RKO (cell line): Measurements from ENCODE around the gene VAC14.
"Not testable (repeated sequence)": the region's sequence is repeated elsewhere in the genome, so short reads cannot be mapped to it uniquely, and the experiment has no call there.

ENCODE experiments used
- DNase-seq: peaks from one replicate; pipeline ENCODE4 v3.0.0-alpha.2; 2016; ENCODE audit warnings: low spot score

VAC14 gene

DNA sequence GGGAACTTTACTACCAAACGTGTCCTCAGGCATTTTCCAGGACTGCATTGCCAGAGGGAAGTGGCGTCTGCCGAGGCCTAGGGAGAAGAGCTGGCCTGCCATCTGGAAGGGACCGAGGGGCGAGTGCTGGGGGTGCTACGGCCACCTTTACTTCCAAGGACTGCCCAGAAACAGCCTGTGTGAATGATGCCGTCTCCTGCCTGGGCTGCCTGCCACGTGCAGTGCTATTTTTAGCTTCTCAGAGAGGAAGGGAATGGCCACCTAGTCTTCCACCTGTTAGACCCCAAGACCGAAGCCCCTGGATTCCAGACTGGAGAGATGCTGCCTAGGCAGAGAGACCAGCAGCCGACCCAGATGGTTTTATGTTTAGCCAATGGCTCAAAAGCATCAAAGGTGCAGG, 57.2 kb downstream of the VAC14 start:
- DNase-seq, result no peak

DNA sequence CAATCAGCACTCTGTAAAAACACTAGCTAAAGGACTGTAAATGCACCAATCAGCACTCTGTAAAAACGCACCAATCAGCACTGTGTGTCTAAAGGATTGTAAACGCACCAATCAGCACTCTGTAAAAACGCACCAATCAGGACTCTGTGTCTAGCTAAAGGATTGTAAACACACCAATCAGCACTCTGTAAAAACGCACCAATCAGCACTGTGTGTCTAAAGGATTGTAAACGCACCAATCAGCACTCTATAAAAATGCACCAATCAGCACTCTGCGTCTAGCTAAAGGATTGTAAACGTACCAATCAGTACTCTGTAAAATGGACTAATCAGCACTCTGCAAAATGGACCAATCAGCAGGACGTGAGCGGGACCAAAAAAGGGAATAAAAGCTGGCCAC, 58.0 kb downstream of the VAC14 start:
- not testable (repeated sequence) for DNase-seq

DNA sequence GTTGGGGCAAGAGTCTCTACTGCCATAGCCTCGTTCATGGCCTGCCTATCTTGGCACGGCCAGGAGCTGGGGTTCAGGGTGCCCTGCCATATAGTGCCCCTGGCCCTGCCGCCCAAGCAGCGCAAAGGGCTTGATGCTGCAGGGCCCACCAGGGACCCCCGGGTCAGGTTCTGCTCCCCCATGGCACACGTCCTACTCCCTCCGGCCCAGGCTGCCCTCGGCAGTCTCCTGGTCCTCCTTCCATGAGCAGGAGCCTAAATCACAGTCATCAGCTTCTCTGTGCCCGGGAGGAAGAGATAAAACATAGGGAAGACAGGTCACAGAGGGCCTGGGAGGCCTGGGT, 59.2 kb downstream of the VAC14 start:
- no peak for DNase-seq

GRCh38 chr16:70740914-70741782, 59.8 kb downstream of the VAC14 start:
- DNase-seq, result no peak

DNA sequence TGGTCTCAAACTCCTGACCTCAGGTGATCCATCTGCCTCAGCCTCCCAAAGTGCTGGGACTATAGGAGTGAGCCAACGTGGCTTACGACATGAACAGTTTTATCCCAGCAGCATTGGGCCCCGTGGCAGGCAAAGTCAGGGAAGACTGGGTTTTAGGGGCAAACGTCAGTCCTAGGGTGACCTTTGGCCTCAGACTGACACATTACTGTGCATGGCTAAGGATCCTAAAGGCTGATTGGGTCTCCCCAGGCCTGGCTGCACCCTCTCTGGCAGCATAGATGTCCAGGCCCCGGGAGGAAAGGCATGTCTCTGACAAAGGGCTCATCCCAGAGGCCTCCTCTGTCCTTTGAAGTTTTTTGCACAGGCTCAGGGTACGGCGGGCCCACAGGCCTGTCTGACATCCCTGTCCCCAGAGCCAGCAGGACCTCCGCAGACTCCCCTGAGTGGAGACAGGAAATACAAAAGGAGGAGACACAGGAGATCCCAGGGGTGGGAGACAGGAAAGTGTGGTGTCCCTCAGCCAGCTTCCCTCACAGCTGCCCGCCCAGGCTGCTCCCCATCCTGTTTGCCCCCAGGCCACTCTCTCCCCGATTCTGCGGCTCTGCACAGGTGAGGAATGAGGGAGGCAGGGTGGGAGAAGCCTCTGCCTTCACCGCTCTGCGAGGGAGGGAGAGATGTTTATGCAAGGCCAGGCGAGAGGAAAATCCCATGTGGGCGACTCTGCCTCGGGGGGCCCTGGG, 60.6 kb downstream of the VAC14 start:
- DNase-seq, result no peak

DNA sequence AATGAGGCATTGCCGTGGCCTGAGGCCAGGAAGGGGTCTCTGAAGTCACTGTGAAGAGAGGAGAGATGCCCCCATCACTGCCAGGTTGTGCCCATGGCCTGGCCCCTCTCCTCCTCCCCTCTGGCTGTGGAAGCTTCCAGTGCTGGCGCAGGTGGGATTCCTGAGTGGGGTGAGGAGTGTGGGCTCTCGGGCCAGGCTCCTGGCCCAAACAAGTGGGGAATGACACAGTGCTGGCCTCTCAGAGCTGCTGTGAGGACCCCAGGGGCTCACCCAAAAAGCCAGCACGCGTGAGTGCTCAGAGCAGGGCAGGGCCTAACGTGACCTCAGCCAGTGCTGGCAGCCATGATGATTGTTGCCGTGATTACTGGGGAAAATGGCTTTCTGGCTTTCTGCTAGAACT, 61.6 kb downstream of the VAC14 start:
- no peak for DNase-seq

DNA sequence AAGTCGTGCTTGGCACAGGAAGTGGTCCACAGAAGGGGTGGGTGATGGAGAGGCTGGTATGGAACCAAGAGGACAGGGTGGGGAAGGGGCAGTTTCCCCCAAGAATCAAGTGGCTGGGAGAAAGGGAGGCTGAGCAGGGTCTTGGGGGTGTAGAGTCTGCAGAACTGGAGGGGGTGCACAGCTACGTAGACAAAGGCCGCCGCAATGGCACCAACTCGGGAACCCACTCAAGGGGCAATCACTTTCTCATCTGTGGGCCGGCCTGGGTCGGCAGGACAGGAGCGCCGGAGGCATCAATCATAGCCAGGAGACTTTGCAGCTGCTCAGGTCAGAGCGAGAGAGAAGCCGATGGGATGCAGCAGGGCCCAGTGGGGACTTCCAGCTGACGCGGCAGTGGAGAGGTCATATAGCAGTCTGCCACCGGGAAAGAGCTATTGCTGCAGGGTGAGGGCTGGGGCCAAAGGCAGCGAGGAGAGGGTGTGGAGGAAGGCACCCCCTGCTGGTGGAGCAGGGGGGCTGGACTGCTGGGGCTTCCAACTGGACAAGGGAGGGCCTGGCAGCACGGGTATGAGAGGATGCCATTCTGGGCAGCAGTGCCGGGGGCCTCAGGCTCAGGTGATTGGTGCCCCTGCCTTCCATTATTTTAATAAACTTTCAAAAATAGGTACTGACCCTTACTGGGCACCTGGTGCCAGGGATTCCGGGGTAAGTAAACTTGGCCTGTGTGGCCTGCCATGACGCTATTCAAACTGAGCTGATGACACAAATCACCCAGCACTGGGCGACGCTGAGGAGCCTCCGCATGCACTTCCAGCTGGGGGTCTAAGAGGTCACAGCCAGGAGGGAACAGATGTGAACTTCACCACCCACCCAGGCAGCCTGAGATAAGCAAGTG, 62.6 kb downstream of the VAC14 start:
- no peak for DNase-seq

DNA sequence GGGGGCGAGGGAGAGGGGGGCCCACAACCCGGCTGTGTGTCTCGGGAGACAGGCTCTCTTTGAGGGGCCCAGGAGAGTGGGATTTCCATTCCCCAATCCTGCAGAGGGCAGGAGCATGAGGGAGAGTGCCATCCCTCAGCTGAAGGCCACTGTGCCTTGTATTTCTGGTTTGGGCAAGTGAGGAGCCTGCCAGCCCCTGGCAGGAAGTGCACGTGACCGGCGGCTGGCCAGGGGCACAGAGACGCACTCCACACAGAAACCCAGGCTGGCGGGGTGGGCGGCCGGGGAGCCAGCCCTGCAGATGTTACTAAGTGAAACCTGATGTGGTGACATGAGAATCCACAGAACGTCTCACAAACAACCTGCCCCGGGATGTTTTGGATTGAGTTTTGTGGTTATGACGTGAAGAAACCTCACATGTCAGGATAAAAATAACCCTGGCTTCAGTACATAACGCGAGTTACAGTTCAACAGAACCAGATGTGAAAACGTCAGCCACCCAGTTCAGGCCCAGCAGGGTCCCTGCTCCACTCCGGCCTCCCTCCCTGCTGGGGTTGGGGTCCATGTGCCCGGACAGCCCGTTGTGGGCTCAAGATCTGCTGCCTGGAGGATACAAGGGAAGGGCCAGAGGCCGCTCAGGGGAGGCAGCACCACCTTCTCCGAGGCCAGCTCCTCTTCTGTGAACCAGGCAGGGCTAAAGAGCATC, 63.4 kb downstream of the VAC14 start:
- DNase-seq, result no peak

DNA sequence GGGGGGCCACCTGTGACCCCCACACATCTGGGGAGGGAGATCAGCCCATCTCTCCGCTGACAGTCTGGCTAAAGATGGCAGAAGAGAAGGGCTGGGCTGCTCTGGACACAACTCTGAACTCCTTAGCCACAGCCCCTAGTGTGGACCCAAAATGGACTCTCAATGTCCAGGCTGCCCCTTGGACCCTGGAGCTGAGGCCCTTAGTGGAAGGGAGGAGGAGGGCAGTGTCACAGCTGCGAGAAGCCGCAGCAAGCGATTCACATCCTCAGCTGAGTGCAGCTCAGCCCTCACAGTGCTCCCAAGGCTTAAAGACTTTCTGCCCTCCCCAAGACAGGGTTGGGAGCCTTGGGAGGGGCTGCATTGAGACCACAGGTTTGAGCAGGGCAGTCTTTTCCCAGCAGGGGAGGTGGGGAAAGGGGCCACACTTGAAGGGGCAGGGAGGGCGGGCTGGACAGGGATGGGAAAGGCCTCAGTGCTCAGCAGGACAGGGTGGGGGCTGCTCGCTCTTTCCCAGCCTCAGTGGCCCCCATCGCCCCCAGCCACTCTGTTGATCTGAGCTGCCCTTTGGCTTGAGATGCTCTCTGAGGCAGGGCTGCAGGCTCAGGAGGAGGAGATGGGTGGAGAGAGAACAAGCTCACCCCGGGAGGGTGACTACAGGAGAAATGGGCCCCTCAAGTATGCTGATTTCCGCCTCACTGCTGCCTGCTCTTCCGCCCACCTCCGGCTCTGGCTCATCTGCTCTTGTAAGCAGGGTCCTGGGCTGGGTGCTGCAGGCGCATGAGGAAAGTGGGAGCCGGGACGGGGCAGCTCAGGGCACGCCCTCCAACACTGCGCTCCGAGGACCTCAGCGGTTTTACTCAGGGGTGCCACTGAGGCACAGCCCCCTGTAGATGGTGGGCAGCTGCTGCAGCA, 64.2 kb downstream of the VAC14 start:
- DNase-seq, result no peak

GRCh38 chr16:70735141-70735979, 65.6 kb downstream of the VAC14 start:
- no peak for DNase-seq

DNA sequence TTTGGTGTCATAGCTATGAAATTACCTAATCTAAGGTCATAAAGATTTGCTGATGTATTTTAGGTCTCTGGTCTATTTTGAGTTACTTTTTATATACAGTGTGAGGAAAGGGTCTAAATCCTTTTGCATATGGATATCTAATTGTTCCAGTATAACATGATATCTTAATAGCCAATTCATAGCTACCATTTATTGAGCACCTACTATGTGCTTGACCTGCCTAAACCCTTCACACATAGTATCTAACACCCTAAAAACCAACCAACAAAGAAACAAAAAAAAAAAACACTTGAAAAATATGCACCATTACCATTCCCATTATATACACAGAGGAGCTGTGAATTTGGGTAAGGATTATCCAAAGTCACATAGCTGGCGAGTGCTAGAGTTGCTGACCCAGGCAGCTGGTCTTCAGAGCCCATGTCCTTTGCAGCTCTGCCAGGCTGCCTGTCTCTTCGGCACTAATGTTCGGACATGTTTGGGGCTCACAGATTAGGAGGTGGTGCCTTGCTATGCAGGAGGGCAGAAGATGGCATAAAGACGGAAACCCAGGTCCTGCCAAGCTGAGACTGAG, 66.3 kb downstream of the VAC14 start:
- DNase-seq, result no peak

- DNase-seq, result no peak
Measured at GRCh38 chr16:70730944-70731343, 70.0 kb downstream of the VAC14 start.

DNA sequence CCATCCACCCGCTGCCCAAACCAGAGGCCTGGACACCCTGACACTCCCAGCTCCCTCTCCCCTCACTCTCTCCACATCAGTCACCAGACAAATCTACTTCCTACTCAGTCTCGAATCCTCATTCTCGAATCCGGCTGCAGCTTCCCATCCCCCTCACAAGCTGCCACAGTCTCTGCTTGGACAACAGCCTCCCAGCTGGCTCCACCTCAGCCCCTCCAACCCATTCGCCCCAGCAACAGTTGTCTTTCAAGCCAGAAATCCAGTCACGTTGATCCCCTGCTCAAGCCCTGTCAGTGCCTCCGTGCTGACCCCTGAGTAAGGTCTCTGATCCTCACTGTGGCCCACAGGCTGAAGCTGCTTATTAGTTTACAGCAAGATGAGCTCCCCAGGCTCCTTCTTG, 70.9 kb downstream of the VAC14 start:
- no peak for DNase-seq

- no peak for DNase-seq
Measured at GRCh38 chr16:70729292-70729691, 71.7 kb downstream of the VAC14 start.

DNA sequence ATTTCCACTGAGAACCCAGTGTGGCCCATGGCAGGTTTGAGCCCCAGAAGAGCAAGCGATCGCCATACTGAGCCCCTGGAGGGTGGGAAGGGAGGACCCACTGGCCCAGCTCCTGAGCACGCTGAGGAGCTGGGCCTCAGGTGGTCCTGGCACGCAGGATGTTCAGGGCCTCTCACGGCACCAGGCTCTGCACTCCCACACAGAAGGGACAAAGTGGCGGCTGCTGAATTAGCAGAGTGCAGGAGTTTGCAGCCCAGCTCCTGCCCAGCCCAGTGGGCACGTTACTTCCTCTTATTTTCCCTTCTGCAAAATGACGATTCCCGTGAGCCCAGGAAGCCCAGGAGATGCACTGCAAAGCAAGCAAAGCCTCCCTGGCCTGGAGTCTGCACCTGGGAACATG, 72.8 kb downstream of the VAC14 start:
- DNase-seq, result no peak

GRCh38 chr16:70726892-70727361, 74.0 kb downstream of the VAC14 start:
- no peak for DNase-seq

GRCh38 chr16:70725912-70726828, 74.8 kb downstream of the VAC14 start:
- DNase-seq, result no peak
